Stimulated activated CD4-positive, alpha-beta T cell treated with anti-CD3 and anti-CD28 coated beads, Interleukin-4, amount 100 ng/mL, for 4 hours (primary cell): ENCODE data around the gene DUSP15.

ENCODE experiments used
- DNase-seq, 2 experiments: peaks; one replicate each; pipeline ENCODE4 v3.0.0-alpha.2; 2020

DUSP15 gene

GRCh38 chr20:31859266-31859997 is 10.9 kb downstream of the DUSP15 start:
- no peak for DNase-seq

- DNase-seq = no peak
Measured at GRCh38 chr20:31858760-31859083, 11.6 kb downstream of the DUSP15 start.

- DNase-seq = no peak
Measured at GRCh38 chr20:31857861-31858759, 12.2 kb downstream of the DUSP15 start.

GRCh38 chr20:31856516-31856915 is 13.8 kb downstream of the DUSP15 start:
- no peak for DNase-seq

GRCh38 chr20:31853481-31853880 is 16.8 kb downstream of the DUSP15 start:
- DNase-seq = no peak

- DNase-seq = no peak
Measured at GRCh38 chr20:31851240-31851955, 18.9 kb downstream of the DUSP15 start.

GRCh38 chr20:31849306-31849930 is 20.9 kb downstream of the DUSP15 start:
- no peak for DNase-seq

GRCh38 chr20:31848088-31848999 is 22.0 kb downstream of the DUSP15 start:
- no peak for DNase-seq

GRCh38 chr20:31846793-31847138 is 23.6 kb downstream of the DUSP15 start:
- DNase-seq = no peak

- DNase-seq = no peak
Measured at GRCh38 chr20:31845300-31845863, 24.9 kb downstream of the DUSP15 start, which contains the start of gene FOXS1. TSS of gene FOXS1 (minus strand) at chr20:31845604. CDS start at chr20:31845542, 62 bp downstream.

- DNase-seq = no peak
Measured at GRCh38 chr20:31844737-31845299, 25.5 kb downstream of the DUSP15 start.

- DNase-seq = no peak
Measured at GRCh38 chr20:31843881-31844280, 26.4 kb downstream of the DUSP15 start.

- DNase-seq = no peak
Measured at GRCh38 chr20:31843288-31843687, 27.0 kb downstream of the DUSP15 start.

GRCh38 chr20:31842471-31843157 is 27.7 kb downstream of the DUSP15 start:
- no peak for DNase-seq

GRCh38 chr20:31841928-31842327 is 28.4 kb downstream of the DUSP15 start:
- no peak for DNase-seq

GRCh38 chr20:31840906-31841816 is 29.2 kb downstream of the DUSP15 start:
- no peak for DNase-seq

- DNase-seq = no peak
Measured at GRCh38 chr20:31839782-31840487, 30.4 kb downstream of the DUSP15 start.

GRCh38 chr20:31838646-31839292 is 31.6 kb downstream of the DUSP15 start:
- no peak for DNase-seq
